Activated B cell treated with CpG ODN at 0.5 μM for 24 hours (primary cell): ENCODE measurements around the gene CUL3. TPM values are rescaled to one million over a fixed set of nuclear protein-coding genes. Genes with fewer than 3 reads are reported as not detected.

ENCODE experiments used
- ATAC-seq: fragments of 200-7000 bp; cut with Tn5 transposase; one replicate; pipeline ENCODE4 v1.10.0; 2021; ENCODE audit warnings: low read depth, mild to moderate bottlenecking, moderate library complexity
- CTCF ChIA-PET: fragments of 350-600 bp; sonication (Branson Sonifier 250); formaldehyde crosslinking; loops from one replicate; lab custom pipeline; 2021; ENCODE audit warnings: antibody characterized with exemption; lab: Charles Lee
- POLR2A ChIA-PET: fragments of 350-600 bp; sonication (Branson Sonifier 250); formaldehyde crosslinking; loops from one replicate; lab custom pipeline; 2021; ENCODE audit warnings: antibody characterized with exemption; lab: Charles Lee
- DNase-seq: peaks from one replicate; pipeline ENCODE4 v3.0.0; 2022
- H3K27ac Mint-ChIP-seq: one replicate; pipeline ENCODE4 v1.8.0; 2020; ENCODE audit warnings: mixed read lengths
- H3K27me3 Mint-ChIP-seq: one replicate; pipeline ENCODE4 v1.8.0; 2021; ENCODE audit warnings: mixed read lengths
- H3K36me3 Mint-ChIP-seq: one replicate; pipeline ENCODE4 v1.8.0; 2021; ENCODE audit warnings: low read depth, mixed read lengths
- H3K4me1 Mint-ChIP-seq: one replicate; pipeline ENCODE4 v1.8.0; 2021; ENCODE audit warnings: mixed read lengths
- H3K4me3 Mint-ChIP-seq: one replicate; pipeline ENCODE4 v1.8.0; 2020; ENCODE audit warnings: mild to moderate bottlenecking, mixed read lengths
- H3K9me3 Mint-ChIP-seq: one replicate; pipeline ENCODE4 v1.8.0; 2020; ENCODE audit warnings: mixed read lengths
- CTCF ChIP-seq: fragments of 200-600 bp; IDR thresholded peaks from one replicate; pipeline ENCODE4 v1.8.0; 2022; ENCODE audit warnings: antibody characterized with exemption, mild to moderate bottlenecking
- intact Hi-C: fragments of 100-400 bp; cut with micrococcal nuclease; formaldehyde crosslinking; loops from one replicate; pipeline ENCODE4 v1.15.1; 2024
- total RNA-seq: library from RNA; stranded (reverse); gene quantifications from 2 replicates; pipeline ENCODE4 v1.2.3, GENCODE V29; 2022

Gene CUL3
- total RNA-seq, 1 donor from 2014 or later: 114 TPM

- Mint-ChIP-seq H3K27me3 (peaks cover 4% of the 10 kb centered on the region), H3K4me3 (no peak overlapping the region), H3K9me3 (peaks cover 5% of the 10 kb centered on the region), H3K36me3 (no peaks in the 10 kb centered on the region), H3K4me1 (peaks cover 4% of the 10 kb centered on the region), H3K27ac (no peak overlapping the region)
- POLR2A ChIA-PET: no interaction called here
- no peak for DNase-seq
- TF ChIP-seq CTCF: no peak
- intact Hi-C loops: no loop called here
- ATAC-seq: no peak
- CTCF ChIA-PET: no interaction called here
Measured at GRCh38 chr2:224428787-224429440, 156.2 kb downstream of the CUL3 start.

GRCh38 chr2:224427471-224427870 is 157.7 kb downstream of the CUL3 start:
- intact Hi-C loops: no loop called here
- ATAC-seq: no peak

GRCh38 chr2:224426656-224427055 is 158.5 kb downstream of the CUL3 start:
- intact Hi-C loops: no loop called here
- ChIA-PET POLR2A (no interaction called here), CTCF (no interaction called here)
- ATAC-seq (no peak), DNase-seq (no peak)
- Mint-ChIP-seq H3K9me3 (peaks cover 9% of the 10 kb centered on the region), H3K4me1 (peaks cover 4% of the 10 kb centered on the region), H3K4me3 (no peak overlapping the region), H3K27ac (no peak overlapping the region), H3K27me3 (no peaks in the 10 kb centered on the region), H3K36me3 (no peaks in the 10 kb centered on the region)
- no peak for TF ChIP-seq CTCF

More at GRCh38 chr2:224427471-224427870, 157.7 kb downstream of the CUL3 start:
- Mint-ChIP-seq H3K4me1 (peaks cover 4% of the 10 kb centered on the region), H3K27me3 (peaks cover 4% of the 10 kb centered on the region), H3K27ac (no peak overlapping the region), H3K36me3 (no peaks in the 10 kb centered on the region), H3K9me3 (peaks cover 9% of the 10 kb centered on the region), H3K4me3 (no peak overlapping the region)
- TF ChIP-seq CTCF: no peak
- DNase-seq: no peak
- ChIA-PET CTCF (no interaction called here), POLR2A (no interaction called here)

GRCh38 chr2:224421065-224421464 is 164.1 kb downstream of the CUL3 start:
- CTCF ChIA-PET: no interaction called here
- peaks cover 7% of the 10 kb centered on the region for H3K9me3 Mint-ChIP-seq

More at GRCh38 chr2:224421065-224421464, 164.1 kb downstream of the CUL3 start:
- H3K27ac Mint-ChIP-seq: no peak overlapping the region
- ATAC-seq: no peak
- no peak for TF ChIP-seq CTCF
- no peak overlapping the region for H3K4me3 Mint-ChIP-seq
- H3K27me3 Mint-ChIP-seq: peaks cover 11% of the 10 kb centered on the region
- no peaks in the 10 kb centered on the region for H3K36me3 Mint-ChIP-seq
- POLR2A ChIA-PET: no interaction called here
- no peaks in the 10 kb centered on the region for H3K4me1 Mint-ChIP-seq
- intact Hi-C loops: no loop called here
- no peak for DNase-seq

Other genes starting within 250 kb of the CUL3 start
- 0.29 TPM in 1 of 2 replicates, not detected in the other for gene FAM124B, start 183.3 kb downstream of the CUL3 start, total RNA-seq
- gene CCDC195, start 131.0 kb upstream of the CUL3 start, total RNA-seq: not detected in 2 replicates